ENCODE measurements around the gene TCEAL9.
"Not testable (repeated sequence)": the region's sequence is repeated elsewhere in the genome, so short reads cannot be mapped to it uniquely, and the experiment has no call there.

Gene TCEAL9

DNA sequence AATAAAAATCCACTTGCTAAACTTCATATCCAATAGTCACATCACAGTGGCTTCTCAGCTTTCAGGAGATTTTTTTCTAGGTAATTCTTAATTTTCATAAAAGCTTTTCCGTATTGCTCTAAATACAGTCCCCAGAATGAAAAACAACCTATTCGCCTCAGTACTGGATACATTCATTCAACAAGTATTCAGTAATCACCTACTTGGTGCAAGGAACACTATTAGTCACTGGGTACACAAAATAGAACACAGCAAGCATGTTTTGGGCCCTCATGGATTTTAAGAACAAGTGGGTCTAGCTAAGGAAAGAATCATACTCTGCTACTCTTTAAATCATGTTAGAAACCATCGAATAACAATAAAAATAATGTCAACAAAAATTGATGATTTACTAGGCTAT, 17.3 kb downstream of the TCEAL9 start:
- DNase-seq (ENCODE audit: low spot score) = no peak

- DNase-seq (ENCODE audit: low spot score) = peak; percentile 73
These were observed 20.0 kb downstream of the TCEAL9 start, which contains the start of gene BEX3 for GRCh38 chrX:103376118-103376978. Gene BEX3 (plus strand): TSS chrX:103376538. CDS start chrX:103377522, 984 bp downstream.

DNA sequence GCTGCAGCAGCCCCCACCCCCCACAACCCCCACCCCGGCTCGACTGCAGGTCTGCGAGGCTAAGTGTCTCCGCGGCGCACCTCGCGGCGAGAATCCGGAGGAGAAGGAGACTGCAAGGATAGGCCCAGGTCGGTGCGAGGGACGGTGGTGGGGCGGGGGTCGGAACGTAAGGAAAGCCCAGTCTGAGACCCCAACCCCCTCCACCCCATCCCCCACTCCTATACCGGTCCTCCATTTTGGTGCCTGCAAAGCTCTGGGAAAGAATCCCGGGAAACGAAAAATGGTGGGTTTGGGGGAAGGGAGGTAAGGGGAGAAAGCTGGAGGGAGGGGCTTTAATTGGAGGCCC, 20.6 kb downstream of the TCEAL9 start:
- peak; percentile 35 for DNase-seq (ENCODE audit: low spot score)

DNA sequence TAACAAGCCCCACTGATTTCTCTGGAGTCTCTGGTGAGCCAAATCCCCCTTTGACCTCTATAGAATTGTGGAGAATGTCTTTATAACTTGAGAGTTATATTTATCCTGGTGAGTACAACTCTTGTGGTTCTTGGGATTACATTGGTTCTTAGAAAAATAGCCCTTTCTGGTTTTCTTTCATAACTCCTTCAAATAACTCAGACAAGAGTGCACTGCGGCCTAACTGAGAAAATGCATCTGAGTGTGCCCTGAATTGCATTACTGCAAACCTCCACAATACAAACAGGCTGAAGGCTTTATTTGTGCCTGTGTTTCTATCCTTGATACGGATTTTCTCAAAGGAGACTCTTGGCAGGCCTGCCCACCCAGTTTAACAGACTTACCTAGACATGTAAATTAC, 22.7 kb downstream of the TCEAL9 start:
- no peak for DNase-seq (ENCODE audit: low spot score)

DNA sequence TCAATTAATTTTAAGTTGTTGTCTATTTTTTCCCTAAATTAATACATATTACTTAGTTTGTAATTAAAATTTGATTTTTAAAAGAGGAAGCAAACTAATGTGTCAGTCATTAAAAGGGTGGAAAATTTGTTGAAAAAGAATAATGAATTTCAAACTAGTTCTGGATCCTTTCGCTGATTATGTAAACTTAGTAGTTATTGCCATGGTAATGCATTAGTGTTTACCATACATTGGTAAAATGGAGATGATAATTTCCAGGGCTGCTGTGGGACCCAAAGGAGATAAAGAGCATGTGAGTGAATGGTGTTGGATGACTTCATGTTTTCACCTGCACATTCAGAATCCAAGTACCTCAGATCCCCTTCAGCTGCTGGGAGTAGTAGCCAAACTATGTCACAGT, 26.6 kb downstream of the TCEAL9 start:
- no peak for DNase-seq (ENCODE audit: low spot score)

- DNase-seq (ENCODE audit: low spot score) = no peak
These were observed 28.4 kb downstream of the TCEAL9 start for GRCh38 chrX:103384672-103385071.

DNA sequence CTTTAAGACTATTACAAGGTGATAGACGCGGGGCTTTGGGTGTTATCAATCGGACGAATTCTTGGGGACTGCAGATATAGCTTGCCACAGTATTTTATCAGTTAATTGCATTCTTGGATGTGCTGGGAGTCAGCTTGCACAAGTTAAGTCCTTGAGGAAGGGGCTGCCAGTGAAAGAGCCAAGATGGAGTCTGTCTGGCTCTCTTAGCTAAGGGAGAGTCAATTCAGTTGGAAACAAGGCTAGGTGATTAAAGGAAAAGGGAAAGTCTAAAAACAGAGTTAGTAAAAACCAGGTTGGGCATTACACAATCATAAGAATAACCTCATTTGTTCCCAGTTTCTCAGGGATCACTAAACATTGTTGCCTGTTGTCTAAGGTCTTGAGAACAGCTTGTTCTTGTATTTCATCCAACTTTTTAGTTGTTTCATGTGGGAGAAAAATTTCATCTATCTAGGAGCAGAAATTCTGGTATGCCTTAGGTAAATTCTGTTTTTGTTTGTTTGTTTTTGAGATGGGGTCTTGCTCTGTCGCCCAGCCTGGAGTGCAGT, 29.1 kb downstream of the TCEAL9 start:
- not testable (repeated sequence) for DNase-seq (ENCODE audit: low spot score)

- no peak for DNase-seq (ENCODE audit: low spot score)
These were observed 30.0 kb downstream of the TCEAL9 start for GRCh38 chrX:103386332-103386731.

- DNase-seq (ENCODE audit: low spot score) = no peak
These were observed 37.2 kb downstream of the TCEAL9 start for GRCh38 chrX:103393487-103393886.

GRCh38 chrX:103396186-103396585, 39.9 kb downstream of the TCEAL9 start:
- DNase-seq (ENCODE audit: low spot score) = no peak

DNA sequence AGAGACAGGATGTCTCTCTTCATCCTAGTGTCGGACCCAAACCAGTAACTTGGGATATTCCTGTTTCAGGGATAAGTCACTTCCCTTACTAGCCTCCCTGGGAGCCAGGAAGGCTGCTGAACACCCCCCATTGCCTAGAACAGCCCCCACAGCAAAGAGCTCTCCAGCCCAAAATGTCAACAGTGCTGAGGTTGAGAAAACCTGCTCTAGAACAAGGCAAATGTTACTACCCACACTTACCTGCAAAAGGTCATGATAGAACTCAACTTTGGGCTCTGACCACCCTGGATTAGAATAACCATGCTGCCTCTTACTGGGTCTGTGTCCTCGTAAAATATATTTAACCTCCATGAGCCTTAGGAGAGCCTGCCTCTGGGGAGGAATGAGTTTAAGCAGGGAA, 40.4 kb downstream of the TCEAL9 start:
- no peak for DNase-seq (ENCODE audit: low spot score)

- no peak for DNase-seq (ENCODE audit: low spot score)
These were observed 41.4 kb downstream of the TCEAL9 start for GRCh38 chrX:103397707-103398106.

DNA sequence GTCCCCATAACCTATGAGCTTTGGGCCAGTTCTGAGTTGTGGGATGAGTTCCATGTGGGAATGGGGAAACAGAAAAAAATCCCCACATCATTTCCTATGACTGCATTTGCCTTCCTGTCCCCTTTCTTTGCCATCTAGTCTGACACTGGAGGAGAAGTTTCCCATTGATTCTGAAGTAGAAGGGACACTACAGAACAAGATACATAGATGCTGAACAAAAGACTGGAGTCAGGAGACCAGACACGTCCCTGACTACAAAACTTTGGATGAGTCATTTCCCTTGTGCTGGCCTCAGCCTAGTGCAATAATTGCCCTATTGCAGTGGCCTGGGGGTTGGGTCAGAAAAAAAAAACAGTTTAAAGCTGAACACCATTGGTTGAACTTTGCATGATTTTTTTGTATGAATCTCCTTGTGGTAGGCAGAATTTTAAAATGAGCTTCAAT, 42.1 kb downstream of the TCEAL9 start:
- no peak for DNase-seq (ENCODE audit: low spot score)

DNA sequence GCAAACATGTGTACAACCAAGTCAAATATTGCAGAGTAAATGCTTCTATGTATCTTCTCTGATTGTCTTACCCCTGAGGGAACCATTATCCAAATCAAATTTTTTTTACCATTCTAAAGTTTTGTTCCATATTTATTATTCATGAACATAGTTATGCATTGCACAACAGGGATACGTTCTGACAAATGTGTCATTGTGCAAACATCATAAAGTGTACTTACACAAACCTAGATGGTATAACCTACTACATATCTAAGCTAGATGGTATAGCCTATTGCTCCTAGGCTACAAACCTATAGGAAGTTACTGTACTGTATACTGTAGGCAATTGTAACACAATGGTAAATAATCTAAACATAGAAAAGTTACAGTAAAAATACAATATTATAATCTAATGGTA, 43.4 kb downstream of the TCEAL9 start:
- no peak for DNase-seq (ENCODE audit: low spot score)

GRCh38 chrX:103400931-103401330, 44.6 kb downstream of the TCEAL9 start:
- DNase-seq (ENCODE audit: low spot score) = no peak

DNA sequence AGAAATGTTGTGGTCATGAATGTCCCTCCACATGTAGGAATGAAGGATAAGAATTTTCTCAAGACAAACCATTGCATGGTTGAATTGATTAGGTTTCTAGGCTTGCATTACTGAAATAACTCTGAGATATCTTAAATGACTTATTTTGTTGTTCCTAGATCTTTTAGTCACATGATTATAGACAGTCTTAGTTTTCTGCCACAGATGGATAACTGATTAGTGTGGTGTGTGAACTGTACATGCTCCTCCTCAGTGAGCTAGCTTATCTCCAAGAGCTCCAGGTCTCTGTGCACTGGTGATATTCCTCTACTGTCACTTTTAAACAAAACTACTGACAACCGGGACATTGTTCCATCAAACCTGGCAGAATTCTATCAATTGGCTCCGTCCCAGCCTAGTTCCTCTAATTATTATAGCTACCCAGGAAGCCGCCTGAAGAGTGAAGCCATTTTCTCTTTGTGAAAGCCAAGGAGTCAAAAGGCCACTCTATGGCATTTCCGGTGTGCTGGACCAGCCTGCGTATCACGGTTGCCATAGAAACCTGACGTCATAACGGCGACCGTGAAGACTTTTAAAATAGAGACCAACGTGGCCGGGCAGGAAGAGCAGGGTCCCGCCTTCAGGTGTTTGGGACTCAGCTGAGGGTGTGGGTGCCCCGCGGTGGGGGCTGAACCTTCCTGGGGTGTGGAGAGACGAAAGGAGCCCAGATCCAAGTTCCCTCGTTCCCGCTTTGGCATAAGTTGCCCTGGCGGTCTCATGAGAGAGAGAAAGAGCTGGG, 48.1 kb downstream of the TCEAL9 start:
- peak; percentile 67 for DNase-seq (ENCODE audit: low spot score)

- no peak for DNase-seq (ENCODE audit: low spot score)
These were observed 48.7 kb downstream of the TCEAL9 start for GRCh38 chrX:103405009-103405333.

- no peak for DNase-seq (ENCODE audit: low spot score)
These were observed 50.0 kb downstream of the TCEAL9 start for GRCh38 chrX:103406256-103406655.

GRCh38 chrX:103407776-103408175, 51.5 kb downstream of the TCEAL9 start:
- no peak for DNase-seq (ENCODE audit: low spot score)
